Esophagus muscularis mucosa (tissue), 4 donors: ENCODE data around the gene LILRB5. TPM values are rescaled to one million over a fixed set of nuclear protein-coding genes. Genes with fewer than 3 reads are reported as not detected.
A peak's percentile ranks its signal among the peaks of the same experiment; 100 is the strongest.
"Not testable (repeated sequence)": the region's sequence is repeated elsewhere in the genome, so short reads cannot be mapped to it uniquely, and the experiment has no call there.

ENCODE experiments used
- DNase-seq: peaks from one replicate; pipeline ENCODE4 v3.0.0-alpha.2; 2017; ENCODE audit errors: extremely low spot score
- H3K27ac ChIP-seq, 4 donors: fragments of 200-600 bp; sonication (generic); replicated peaks in 1 of 4; 1 replicate in 3 of 4; 2 replicates in 1 of 4; pipeline ENCODE4 v1.5.1; 2016 to 2019; ENCODE audit warnings: mild to moderate bottlenecking in 1 of 4
- H3K27me3 ChIP-seq, 4 donors: fragments of 200-600 bp; sonication (generic); one replicate each; pipeline versions ENCODE4 v1.5.1 to v1.6.0; 2016 to 2019
- H3K36me3 ChIP-seq, 4 donors: fragments of 200-600 bp; sonication (generic); one replicate each; pipeline ENCODE4 v1.5.1; 2016 to 2019
- H3K4me1 ChIP-seq, 4 donors: fragments of 200-600 bp; sonication (generic); one replicate each; pipeline ENCODE4 v1.5.1; 2016 to 2019
- H3K4me3 ChIP-seq, 4 donors: fragments of 200-600 bp; sonication (generic); 1 replicate in 2 of 4; 2 replicates in 2 of 4; pipeline ENCODE4 v1.5.1; 2016 to 2019; ENCODE audit warnings: mild to moderate bottlenecking in 4 of 4, moderate library complexity in 1 of 4
- H3K9me3 ChIP-seq, 4 donors: fragments of 200-600 bp; sonication (generic); 1 replicate in 3 of 4; 2 replicates in 1 of 4; pipeline ENCODE4 v1.5.1; 2016 to 2019
- CTCF ChIP-seq, 3 experiments: fragments of 200-600 bp in 2 of 3; fragments of 450-650 bp in 1 of 3; sonication (generic) in 2 of 3; IDR thresholded peaks; one replicate each; pipeline ENCODE4 v1.5.1; 2017 to 2019; ENCODE audit warnings: antibody characterized with exemption in 3 of 3, mild to moderate bottlenecking in 2 of 3, moderate library complexity in 1 of 3
- EP300 ChIP-seq: sonication (generic); formaldehyde crosslinking; IDR thresholded peaks from one replicate; pipeline ENCODE4 v1.6.1; 2017; ENCODE audit warnings: antibody characterized with exemption
- POLR2A ChIP-seq: fragments of 450-650 bp; IDR thresholded peaks from one replicate; pipeline ENCODE4 v1.6.1; 2017; ENCODE audit warnings: antibody characterized with exemption, moderate library complexity, mild to moderate bottlenecking, low read depth
- POLR2AphosphoS5 ChIP-seq, 2 donors: sonication (generic); formaldehyde crosslinking; IDR thresholded peaks; one replicate each; pipeline ENCODE4 v1.6.1; 2017; ENCODE audit warnings: antibody characterized with exemption in 2 of 2
- WGBS: methylation state at CpG from one replicate; pipeline ENCODE4 v1.1.5; 2018; 5-methylcytosine and 5-hydroxymethylcytosine counted together
- intact Hi-C: fragments of 100-400 bp; cut with DNase I; formaldehyde crosslinking; loops from one replicate; pipeline ENCODE4 v1.15.1; 2023
- total RNA-seq, 4 donors: library from RNA; depleted of rRNA; stranded (reverse); fragments of >200 nt; gene quantifications; one replicate each; pipeline versions ENCODE4 v1.1.0 to v1.2.1, GENCODE V29; 2016

Gene LILRB5
- total RNA-seq, 4 donors from 2014 or later: 16.6 to 26.6 (median 21.4) TPM

- intact Hi-C loops: loop anchor here (2.0 kb wide), 1 partner anchor 22 kb away; no protein-coding TSS in a partner anchor
- WGBS: 68% methylated on average over 14 of the region's 16 CpGs
- H3K9me3 ChIP-seq, H3K4me1 ChIP-seq, DNase-seq: not testable (repeated sequence)
- Histone ChIP-seq H3K4me3 (peak within 1 kb of the TSS in 3 of 4 donors; percentile 8 to 45 (median 25)), H3K27ac (peak within 1 kb of the TSS in 1 of 4 donors; percentile 54), H3K27me3 (peaks cover 0 to 46% (median 0%) of the 10 kb centered on the region in 4 donors), H3K36me3 (peaks cover 0 to 18% (median 0%) of the 10 kb centered on the region in 4 donors)
- peak in 1 of 2 donors; percentile 39 for TF ChIP-seq POLR2AphosphoS5 (IDR thresholded peaks at IDR 0.05)
These were observed 34.4 kb downstream of the LILRB5 start, which contains the start of gene LILRB3 for GRCh38 chr19:54222474-54223276. LILRB3 (minus strand) TSS chr19:54223007; CDS start chr19:54222976, 31 bp downstream.

GRCh38 chr19:54221947-54222346 lies 35.1 kb downstream of the LILRB5 start:
- not testable (repeated sequence) for H3K9me3 ChIP-seq, DNase-seq, H3K27ac ChIP-seq, H3K4me1 ChIP-seq
- intact Hi-C loops: loop anchor here (2.0 kb wide), 1 partner anchor 23 kb away; no protein-coding TSS in a partner anchor
- peaks cover 0 to 39% (median 0%) of the 10 kb centered on the region in 4 donors for H3K27me3 ChIP-seq
- 73% methylated on average over 3 of the region's 7 CpGs for WGBS
- peaks cover 0 to 19% (median 0%) of the 10 kb centered on the region in 4 donors for H3K36me3 ChIP-seq
- peak overlapping the region in 2 of 4 donors; percentile 8 to 45 for H3K4me3 ChIP-seq

- H3K4me1 ChIP-seq, H3K9me3 ChIP-seq, H3K4me3 ChIP-seq, DNase-seq, H3K27ac ChIP-seq, intact Hi-C loops: not testable (repeated sequence)
- Histone ChIP-seq H3K36me3 (peaks cover 0 to 23% (median 0%) of the 10 kb centered on the region in 4 donors), H3K27me3 (peaks cover 0 to 39% (median 0%) of the 10 kb centered on the region in 4 donors)
- WGBS: 90% methylated on average over 2 of the region's 5 CpGs
These were observed 37.4 kb downstream of the LILRB5 start for GRCh38 chr19:54219702-54220101.

- 84% methylated on average over 22 of the region's 27 CpGs for WGBS
- TF ChIP-seq POLR2A (no peak), CTCF (IDR thresholded peaks at IDR 0.05) (no peak), EP300 (no peak), POLR2AphosphoS5 (IDR thresholded peaks at IDR 0.05) (no peak)
- H3K27ac ChIP-seq: no peak overlapping the region
- H3K4me3 ChIP-seq: no peak overlapping the region
- DNase-seq: no peak
- H3K4me1 ChIP-seq: no peaks in the 10 kb centered on the region
- peaks cover 0 to 23% (median 0%) of the 10 kb centered on the region in 4 donors for H3K36me3 ChIP-seq
- intact Hi-C loops: no loop called here
- peaks cover 0 to 39% (median 0%) of the 10 kb centered on the region in 4 donors for H3K27me3 ChIP-seq
- no peaks in the 10 kb centered on the region for H3K9me3 ChIP-seq
These were observed 38.0 kb downstream of the LILRB5 start for GRCh38 chr19:54218960-54219661.

GRCh38 chr19:54218259-54218658 lies 38.8 kb downstream of the LILRB5 start:
- Histone ChIP-seq H3K27ac (no peak overlapping the region), H3K9me3 (no peaks in the 10 kb centered on the region), H3K4me1 (no peaks in the 10 kb centered on the region), H3K4me3 (no peak overlapping the region), H3K36me3 (peaks cover 0 to 23% (median 0%) of the 10 kb centered on the region in 4 donors), H3K27me3 (peaks cover 0 to 30% (median 0%) of the 10 kb centered on the region in 4 donors)
- 55% methylated on average over 4 of the region's 8 CpGs for WGBS
- TF ChIP-seq CTCF (IDR thresholded peaks at IDR 0.05): no peak
- no peak for TF ChIP-seq EP300
- TF ChIP-seq POLR2A: no peak
- TF ChIP-seq POLR2AphosphoS5 (IDR thresholded peaks at IDR 0.05): no peak
- intact Hi-C loops: no loop called here
- DNase-seq: no peak

- H3K27ac ChIP-seq, intact Hi-C loops, DNase-seq, H3K9me3 ChIP-seq, H3K4me3 ChIP-seq, H3K4me1 ChIP-seq: not testable (repeated sequence)
- H3K27me3 ChIP-seq: peaks cover 0 to 24% (median 0%) of the 10 kb centered on the region in 4 donors
- H3K36me3 ChIP-seq: peaks cover 0 to 23% (median 0%) of the 10 kb centered on the region in 4 donors
- 51% methylated on average over 15 of the region's 20 CpGs for WGBS
These were observed 39.4 kb downstream of the LILRB5 start for GRCh38 chr19:54217517-54218247.
